ENCODE data around the gene POU6F2.

Gene POU6F2

DNA sequence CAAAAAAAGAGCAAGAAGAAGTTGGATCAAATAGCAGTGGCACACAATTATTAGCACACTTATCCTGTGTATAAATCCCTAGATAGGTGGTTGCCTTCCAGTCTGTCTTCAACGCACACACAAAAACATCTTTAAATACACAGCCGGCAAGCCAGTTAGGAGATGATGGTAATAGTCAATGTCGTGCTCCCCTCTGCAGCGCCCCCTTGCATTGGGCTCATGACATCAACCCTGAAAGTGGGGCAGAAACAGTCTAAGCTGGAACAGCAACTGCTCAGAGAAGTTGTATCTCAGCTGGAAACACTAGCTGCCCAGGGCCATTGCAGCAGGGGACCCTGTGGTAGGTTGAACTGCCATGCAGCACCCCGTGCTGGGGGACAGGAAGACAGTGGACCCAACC lies 409.0 kb downstream of the POU6F2 start:
- no peak for DNase-seq (ENCODE audit: extremely low read depth in 1 of 2, low read depth in 1 of 2)

DNA sequence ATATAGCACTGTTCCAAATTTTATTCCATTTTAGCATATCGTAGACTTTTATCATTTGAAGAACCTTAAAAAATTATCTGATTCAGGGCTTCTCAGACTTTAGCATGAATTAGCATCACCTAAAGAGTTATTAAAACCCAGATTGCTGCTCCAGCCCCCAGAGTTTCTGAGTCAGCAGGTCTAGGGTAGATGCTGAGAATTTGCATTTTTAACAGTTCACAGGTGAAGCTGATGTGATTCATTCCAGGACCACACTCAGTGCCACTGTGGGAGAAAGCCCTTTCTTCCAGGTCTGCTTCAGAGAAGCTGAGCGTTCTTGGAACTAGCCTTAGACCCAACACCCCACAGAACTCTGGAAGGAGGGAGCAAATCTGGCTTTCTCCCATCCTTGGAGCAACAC lies 414.4 kb downstream of the POU6F2 start:
- no peak for DNase-seq (ENCODE audit: extremely low read depth in 1 of 2, low read depth in 1 of 2)

DNA sequence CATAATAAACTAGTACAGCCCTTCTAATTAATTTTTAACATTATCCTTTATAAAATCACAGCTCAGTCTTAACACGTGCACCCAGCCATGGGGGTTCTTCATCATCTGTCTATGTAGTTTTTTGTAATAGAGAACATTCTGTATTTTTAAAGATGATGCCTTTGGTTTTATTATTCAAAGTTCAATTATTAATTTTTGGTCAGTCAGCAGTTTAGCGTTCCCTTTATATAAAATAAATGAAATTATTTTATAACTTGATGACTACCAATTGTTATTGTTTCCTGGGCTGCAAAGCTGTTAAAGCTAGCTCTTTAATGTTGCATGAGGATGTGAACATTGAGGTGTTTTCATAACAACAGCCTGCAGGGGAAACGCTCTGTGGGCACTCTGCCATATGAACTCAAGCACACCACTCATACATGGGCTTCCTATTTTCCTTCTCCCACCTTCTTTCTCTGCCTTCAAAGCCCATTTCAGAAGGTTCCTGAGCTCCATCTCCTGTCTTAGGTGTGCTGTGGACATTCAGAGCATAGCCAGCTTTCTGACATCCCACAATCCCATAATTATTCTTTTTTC lies 416.5 kb downstream of the POU6F2 start:
- DNase-seq (ENCODE audit: extremely low read depth in 1 of 2, low read depth in 1 of 2), result no peak

GRCh38 chr7:39399458-39399857 lies 421.7 kb downstream of the POU6F2 start:
- DNase-seq (ENCODE audit: extremely low read depth in 1 of 2, low read depth in 1 of 2), result no peak

DNA sequence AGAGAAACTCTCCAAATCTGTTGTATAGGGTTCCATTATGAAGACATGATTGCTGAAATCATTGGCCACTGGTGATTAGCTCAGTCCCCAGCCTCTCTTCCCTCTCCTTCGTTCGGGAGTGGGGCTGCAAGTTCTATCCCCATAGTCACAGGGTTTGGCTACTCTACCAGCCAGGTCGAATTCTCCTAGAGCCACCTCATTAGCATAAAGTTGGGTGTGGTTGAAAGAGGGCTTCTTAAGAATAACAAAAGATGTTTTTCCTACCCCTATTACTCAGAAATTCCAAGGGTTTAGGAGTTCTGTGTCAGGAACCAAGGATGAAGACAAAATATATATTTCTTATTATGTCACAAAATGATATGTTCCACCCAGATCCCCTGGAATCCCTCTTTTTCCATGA lies 422.3 kb downstream of the POU6F2 start:
- no peak for DNase-seq (ENCODE audit: extremely low read depth in 1 of 2, low read depth in 1 of 2)

DNA sequence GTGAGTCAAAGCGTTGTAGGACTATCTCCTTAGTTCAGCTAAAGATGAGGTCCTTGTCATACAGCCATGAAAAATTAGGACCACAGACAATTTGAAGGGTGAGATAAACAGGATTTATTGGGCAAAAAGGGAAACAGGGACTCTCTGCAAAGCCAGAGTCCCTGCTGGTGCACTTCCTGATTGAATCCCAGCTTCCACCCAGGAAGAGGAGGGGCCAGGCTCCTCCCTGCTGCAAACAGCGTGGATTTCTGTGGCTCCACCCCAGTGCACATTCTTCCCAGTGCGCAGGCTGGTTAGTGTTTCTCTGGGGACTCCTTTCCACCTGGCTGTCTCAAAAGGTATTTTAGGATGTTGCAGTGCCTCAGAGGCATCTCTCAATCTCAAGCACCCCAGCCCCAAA lies 423.1 kb downstream of the POU6F2 start:
- no peak for DNase-seq (ENCODE audit: extremely low read depth in 1 of 2, low read depth in 1 of 2)

DNA sequence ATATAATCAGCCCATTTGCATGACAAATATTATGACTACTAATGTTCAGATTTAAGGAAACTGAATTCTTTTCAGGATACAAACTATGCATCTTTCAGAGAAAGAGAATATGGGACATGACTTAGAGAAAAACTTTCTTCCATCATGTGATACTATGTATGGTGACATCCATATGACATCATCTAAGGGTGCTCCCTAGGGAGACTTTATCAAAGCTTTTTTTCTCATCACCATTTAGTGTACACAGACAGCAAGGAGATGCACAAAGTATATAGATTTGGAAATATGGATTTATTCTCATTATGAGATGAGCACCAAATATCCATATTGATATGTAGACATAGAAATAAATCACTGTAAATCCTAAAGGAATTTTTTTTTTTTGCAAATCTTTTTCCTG lies 424.3 kb downstream of the POU6F2 start:
- no peak for DNase-seq (ENCODE audit: extremely low read depth in 1 of 2, low read depth in 1 of 2)

DNA sequence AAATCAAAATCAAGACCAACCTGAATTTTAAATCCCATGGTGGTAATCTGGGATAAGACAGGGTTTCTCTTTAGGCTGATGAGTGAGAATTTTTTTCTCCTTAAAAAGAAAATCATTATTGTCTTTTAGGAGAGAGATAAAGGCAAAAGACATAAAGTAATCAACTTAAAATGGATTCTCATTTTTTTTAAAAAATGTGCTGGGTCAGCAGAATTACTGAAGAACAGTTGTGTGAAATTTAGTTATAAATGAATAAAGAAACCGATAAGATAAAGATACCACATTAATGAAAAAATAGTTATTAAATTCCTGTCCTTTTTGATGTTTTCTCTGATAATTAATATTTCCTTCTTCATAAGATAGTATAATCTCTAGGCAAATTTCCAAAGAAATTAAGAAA lies 427.2 kb downstream of the POU6F2 start:
- DNase-seq (ENCODE audit: extremely low read depth in 1 of 2, low read depth in 1 of 2), result no peak

DNA sequence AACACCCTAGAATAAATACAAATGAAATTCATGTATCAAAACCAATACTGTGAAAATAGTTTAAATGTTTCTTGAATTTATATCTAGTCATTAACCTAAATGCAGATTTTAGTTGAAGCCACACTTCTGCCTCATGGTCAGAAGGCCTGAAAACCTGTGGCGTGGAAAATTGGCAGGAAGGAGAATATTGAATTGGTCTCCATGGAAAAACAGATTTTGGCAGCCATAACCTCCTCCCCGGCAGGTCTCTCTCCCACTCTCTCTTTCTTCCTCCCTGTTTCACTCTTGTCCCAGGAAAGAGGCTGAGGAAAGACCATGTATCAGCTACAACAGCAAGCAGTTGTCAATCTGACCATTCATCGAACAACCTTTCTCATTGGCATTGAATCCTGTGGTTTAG lies 427.9 kb downstream of the POU6F2 start:
- no peak for DNase-seq (ENCODE audit: extremely low read depth in 1 of 2, low read depth in 1 of 2)

GRCh38 chr7:39406467-39406866 lies 428.8 kb downstream of the POU6F2 start:
- DNase-seq (ENCODE audit: extremely low read depth in 1 of 2, low read depth in 1 of 2), result no peak

GRCh38 chr7:39407137-39407536 lies 429.4 kb downstream of the POU6F2 start:
- DNase-seq (ENCODE audit: extremely low read depth in 1 of 2, low read depth in 1 of 2), result no peak

- DNase-seq (ENCODE audit: extremely low read depth in 1 of 2, low read depth in 1 of 2), result no peak
Observed at GRCh38 chr7:39407723-39408122, 430.0 kb downstream of the POU6F2 start.

DNA sequence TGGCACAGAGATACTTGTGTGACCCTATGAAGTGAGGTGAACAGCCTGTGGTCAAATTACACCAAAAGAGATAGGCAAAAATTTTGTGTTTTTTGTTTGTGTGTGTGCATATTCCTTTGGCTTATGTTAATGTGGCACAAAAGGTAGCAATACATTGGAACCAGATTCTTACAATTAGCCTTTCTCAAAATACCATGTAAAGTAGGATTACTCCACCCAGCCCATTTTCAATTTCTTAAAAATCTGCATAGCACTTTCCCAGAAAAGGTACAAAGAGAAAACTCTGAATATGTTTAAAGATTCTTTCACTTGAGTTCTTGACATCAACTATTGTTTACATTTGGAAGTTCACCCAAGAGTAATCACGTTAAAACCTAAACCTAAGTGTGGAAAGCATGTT lies 431.2 kb downstream of the POU6F2 start:
- DNase-seq (ENCODE audit: extremely low read depth in 1 of 2, low read depth in 1 of 2), result no peak

DNA sequence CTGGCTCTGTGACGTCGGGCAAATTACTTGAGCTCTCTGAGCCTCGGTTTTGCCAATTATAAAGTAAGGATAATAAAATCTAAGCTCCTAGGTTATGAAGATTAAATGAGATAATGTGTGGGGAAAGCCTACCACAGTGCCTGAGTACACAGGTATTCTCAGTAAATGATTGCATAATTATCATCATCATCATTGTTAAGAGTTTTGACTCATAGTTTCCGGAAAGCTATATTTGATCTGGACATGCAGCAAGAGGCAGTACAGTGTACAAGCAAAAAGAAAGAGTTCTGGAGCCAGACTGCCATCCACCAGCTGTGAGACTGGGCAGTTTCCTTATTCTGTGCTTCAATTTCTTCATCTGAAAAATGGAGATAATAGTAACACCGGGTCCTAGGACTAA lies 432.9 kb downstream of the POU6F2 start:
- DNase-seq (ENCODE audit: extremely low read depth in 1 of 2, low read depth in 1 of 2), result no peak

DNA sequence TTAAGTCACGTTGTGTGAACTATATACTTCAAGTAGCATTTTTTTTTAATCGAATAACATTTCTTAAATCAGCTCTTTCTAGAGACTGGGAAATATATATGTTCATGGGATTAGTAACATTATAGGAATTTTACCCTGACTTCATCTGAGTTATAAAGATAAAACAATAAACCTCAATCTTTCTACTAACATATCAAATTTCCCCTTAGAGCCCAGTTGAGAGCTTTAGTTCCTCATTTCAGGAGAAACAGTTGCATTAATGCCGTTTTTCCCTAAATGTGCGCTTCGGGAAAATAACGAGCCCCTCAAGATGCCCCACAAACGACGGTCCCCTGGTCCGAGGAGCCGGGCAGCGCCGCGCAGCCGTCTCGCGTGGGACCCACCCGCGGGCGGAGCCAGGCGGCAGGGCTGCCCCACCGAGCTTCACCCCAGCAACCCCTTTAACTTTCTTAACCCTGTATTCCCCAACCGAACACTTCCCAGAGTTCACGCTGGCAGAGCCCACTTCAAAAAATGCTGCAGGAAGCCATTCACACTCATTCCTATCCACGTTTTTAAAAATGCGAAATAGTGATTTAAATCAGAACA lies 436.0 kb downstream of the POU6F2 start:
- DNase-seq (ENCODE audit: extremely low read depth in 1 of 2, low read depth in 1 of 2), result no peak

GRCh38 chr7:39414224-39415035 lies 436.7 kb downstream of the POU6F2 start:
- peak; percentile 28 to 36 for DNase-seq (ENCODE audit: extremely low read depth in 1 of 2, low read depth in 1 of 2)

GRCh38 chr7:39415091-39415787 lies 437.5 kb downstream of the POU6F2 start:
- no peak for DNase-seq (ENCODE audit: extremely low read depth in 1 of 2, low read depth in 1 of 2)

DNA sequence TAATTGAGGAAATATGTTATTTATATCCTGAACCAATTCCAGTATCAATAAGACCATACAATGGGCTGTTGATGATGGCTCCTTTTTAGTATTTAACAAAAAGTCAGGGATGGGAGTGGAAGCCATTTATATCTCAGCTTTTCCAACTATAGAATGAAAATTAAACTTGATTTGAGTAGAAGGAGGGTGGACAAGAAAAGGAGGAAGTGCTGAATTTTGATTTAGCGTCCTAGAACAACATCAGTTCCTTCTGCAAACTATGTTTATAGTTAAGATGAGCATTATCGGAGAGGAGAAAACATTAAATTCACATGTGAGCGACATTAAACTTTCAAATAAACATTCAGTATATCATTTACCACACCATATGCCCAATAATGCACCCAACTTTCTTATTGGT lies 439.2 kb downstream of the POU6F2 start:
- DNase-seq (ENCODE audit: extremely low read depth in 1 of 2, low read depth in 1 of 2), result no peak

- DNase-seq (ENCODE audit: extremely low read depth in 1 of 2, low read depth in 1 of 2), result no peak
Observed at GRCh38 chr7:39417642-39418041, 439.9 kb downstream of the POU6F2 start.

- no peak for DNase-seq (ENCODE audit: extremely low read depth in 1 of 2, low read depth in 1 of 2)
Observed at GRCh38 chr7:39421251-39421650, 443.5 kb downstream of the POU6F2 start.

DNA sequence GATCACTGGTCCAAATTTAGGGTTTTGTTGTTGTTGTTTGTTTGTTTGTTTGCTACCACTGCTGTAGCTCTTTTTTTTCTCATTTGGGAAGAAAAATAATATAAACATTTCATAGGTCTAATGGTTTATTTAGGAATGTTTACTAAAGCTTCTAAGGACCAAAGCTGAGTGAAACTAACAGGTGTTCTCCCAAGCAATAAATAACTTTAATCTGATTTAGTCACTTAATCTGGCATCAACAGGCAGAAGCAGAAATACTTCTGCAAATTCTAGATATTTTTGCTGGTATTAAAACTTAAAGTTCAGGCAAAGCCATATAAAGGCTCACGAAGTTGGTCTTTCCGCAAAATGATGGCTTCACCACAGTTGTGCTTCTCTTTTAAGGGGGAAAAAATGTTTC lies 444.0 kb downstream of the POU6F2 start:
- DNase-seq (ENCODE audit: extremely low read depth in 1 of 2, low read depth in 1 of 2), result no peak

GRCh38 chr7:39428221-39428620 lies 450.5 kb downstream of the POU6F2 start:
- no peak for DNase-seq (ENCODE audit: extremely low read depth in 1 of 2, low read depth in 1 of 2)

Data from stimulated activated CD8-positive, alpha-beta memory T cell treated with anti-CD3 and anti-CD28 coated beads, Interleukin-7, amount 100 ng/mL, for 48 hours (primary cell).